GM18867 (cell line): ENCODE measurements around the gene COL5A1.

ENCODE experiments used
- ATAC-seq: cut with Tn5 transposase; IDR thresholded peaks from one replicate; pipeline ENCODE4 v1.9.1; 2021; ENCODE audit warnings: mild to moderate bottlenecking, moderate library complexity; ENCODE audit not compliant: unreplicated experiment

The COL5A1 gene

DNA sequence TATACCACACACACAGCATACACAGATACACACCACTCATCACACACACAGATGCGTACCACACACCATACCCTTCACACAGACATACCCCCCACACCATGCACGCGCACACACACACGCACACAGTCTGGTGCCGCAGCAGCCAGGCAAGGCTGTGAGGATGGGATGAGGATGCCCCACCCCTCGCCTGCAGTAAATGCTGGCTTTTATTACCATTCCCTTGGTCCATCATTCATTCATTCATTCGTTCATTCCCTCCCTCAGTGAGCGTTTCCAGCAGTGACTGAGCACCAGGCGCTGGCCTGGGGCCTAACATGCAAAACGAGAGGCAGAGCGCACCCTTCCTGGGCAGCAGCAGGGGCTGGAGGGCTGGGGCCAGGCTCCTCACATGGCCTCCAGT is 187.3 kb downstream of the COL5A1 start:
- no peak for ATAC-seq

GRCh38 chr9:134829356-134829937 is 187.8 kb downstream of the COL5A1 start:
- ATAC-seq: no peak

- ATAC-seq: no peak
Measured at GRCh38 chr9:134830126-134830525, 188.5 kb downstream of the COL5A1 start.

- ATAC-seq: no peak
Measured at GRCh38 chr9:134830926-134831720, 189.5 kb downstream of the COL5A1 start.

DNA sequence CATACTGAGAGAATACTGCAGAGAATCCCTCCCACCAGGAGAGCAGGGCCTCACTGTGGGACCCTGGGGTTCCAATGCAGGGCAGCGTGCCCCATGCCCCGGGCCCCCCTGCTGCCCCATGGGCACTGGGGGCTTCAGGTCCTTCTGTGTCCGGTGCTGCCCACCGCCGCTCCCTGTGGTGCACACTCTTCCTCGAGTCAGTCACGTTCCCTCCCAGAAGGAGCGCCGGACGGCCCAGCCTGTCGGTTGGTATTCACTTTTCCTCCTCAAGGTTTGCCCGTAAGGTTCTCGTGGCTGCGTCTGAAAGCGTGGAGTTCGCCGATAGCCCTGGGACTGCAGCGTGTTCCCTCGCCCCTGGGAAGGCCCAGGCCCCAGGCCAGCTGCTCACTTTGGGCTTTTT is 190.9 kb downstream of the COL5A1 start:
- ATAC-seq: no peak

DNA sequence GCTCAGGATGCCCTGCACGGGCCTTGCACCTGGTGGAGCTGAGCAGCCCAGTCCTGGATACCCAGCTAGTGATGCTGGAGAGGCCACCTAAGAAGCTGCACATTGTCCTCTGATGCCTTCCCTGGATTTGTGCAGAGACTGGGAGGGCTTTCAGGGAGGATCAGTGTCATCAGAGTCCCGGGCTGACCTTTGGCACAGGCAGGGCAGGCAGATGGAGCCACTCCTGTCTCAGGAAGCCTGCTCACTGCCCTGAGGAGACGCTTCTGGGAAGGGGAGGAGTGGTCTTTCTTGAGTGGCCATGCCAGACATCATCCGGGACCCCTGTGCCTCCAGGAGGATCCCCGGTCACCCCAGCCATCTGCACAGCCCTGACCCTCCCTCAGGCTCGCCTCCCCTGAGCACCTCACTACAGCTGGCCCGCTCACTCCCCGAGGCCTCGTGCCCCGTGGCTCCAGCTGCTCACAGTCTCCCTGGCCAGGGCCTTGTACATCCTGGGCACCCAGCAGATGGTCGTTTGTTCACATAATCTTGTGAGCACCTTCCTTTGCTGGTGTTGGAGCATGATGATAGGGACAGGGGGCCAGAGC is 191.8 kb downstream of the COL5A1 start:
- ATAC-seq: no peak

DNA sequence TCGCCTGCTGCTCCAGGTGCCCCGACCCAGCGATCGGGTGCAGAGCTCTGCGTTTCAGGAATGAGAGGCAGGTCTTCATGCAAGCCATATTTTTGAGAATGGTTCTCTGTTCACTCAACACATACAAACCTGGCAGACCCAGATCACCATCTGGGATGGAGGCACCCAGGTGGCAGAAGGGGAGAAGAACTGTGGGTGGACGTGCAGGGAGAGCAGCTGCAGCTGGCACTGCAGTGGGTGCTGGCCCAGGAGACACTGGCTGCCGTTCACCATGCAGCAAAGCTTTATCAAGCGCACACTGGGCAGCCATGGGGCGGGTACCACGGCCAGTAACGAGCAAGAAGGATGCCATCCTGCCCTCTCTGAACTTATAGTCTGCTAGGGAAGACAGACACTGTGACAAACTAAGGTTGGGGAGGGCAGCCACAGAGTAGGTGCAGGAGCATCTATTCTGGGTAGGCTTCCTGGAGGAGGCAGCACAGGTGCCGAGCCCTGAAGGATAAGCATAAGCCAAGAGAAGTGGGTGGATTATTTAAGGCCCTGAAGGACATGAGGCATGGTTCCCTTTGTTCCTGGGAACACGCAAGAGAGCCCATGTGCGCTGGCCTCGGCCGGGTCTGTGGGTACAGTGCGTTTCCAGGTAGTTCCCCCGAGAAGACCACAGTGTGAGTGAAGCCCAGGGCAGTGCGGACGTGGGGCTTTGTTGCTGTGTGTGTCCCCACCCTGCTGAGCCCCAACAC is 192.8 kb downstream of the COL5A1 start:
- ATAC-seq: no peak

DNA sequence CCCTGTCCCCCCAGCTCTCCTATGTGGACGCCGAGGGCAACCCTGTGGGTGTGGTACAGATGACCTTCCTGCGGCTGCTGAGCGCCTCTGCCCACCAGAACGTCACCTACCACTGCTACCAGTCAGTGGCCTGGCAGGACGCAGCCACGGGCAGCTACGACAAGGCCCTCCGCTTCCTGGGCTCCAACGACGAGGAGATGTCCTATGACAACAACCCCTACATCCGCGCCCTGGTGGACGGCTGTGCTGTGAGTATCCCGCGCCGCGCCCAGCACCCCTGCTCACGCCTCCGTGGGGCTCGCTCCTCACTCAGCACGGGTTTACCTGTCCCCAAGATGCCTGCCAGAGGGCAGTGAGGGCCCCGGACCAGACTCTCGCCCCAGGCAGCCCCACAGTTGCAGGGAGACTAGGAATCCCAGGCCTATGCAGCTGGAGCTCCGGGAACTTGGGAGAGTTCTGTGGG is 193.4 kb downstream of the COL5A1 start:
- ATAC-seq: no peak

DNA sequence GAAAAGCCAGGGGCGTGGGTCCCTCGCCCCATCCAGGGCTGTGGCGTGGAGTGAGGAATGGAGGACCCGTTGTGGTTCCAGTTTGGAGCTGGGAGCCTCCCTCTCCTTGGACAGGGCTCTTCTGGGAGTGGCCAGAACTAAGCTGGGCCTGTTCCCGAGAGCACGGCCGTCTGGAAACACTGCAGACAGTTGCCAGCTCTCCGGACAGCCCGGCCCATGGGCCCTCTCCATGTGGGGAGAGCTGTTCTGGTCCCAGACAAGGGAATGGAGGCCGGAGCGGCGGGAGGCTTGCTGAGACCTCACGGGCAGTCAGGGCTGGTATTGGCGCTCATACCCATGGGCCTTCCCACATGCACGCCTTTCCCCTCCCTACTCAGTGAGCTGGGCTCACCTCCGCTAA is 193.8 kb downstream of the COL5A1 start:
- no peak for ATAC-seq

DNA sequence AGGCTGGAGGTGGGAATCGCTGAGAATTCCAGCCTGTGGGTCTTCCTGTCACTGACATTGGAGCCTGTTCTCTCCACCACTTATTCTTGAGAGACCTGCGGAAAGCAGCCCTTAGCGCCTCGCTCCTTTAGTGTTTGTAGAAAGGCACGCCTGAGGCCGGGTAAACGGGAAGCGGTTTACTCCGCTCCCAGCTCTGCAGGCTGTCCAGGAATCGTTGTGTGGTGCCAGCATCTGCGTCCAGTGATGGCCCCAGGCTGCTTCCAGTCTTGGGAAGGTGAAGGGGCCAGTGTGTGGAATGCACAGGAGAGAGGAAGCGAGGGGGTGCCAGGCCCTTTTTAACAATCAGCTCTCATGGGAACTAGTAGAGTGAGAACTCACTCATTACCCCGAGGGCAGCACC is 194.4 kb downstream of the COL5A1 start:
- ATAC-seq: no peak

DNA sequence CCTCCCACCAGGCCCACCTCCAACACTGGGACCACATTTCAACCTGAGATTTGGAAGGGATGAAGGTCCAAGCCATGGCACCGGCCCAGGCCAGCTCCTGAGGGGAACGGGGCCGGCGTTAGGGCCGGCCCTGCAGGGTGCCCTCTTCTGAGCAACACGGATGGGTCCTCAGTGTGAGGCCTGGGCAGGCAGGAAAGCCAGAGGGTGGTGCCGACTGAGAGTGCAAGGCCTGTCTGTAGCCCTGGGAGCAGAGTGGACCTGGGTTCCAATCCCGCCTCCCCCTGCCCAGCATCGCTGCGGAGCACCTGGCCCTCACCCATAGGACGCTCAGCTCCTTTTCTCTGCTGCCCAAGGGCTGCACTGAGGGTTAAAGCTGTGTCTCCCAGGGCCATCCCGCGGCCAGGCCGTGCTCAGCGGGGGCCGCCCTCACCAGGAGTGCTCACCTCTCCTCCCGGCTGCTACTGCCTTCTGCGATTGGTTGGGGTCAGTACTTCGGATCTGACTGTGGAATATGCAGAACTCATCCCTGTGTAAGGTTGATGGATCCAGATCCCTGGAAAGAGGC is 194.9 kb downstream of the COL5A1 start:
- ATAC-seq: no peak

- no peak for ATAC-seq
Measured at GRCh38 chr9:134837529-134837928, 195.9 kb downstream of the COL5A1 start.

DNA sequence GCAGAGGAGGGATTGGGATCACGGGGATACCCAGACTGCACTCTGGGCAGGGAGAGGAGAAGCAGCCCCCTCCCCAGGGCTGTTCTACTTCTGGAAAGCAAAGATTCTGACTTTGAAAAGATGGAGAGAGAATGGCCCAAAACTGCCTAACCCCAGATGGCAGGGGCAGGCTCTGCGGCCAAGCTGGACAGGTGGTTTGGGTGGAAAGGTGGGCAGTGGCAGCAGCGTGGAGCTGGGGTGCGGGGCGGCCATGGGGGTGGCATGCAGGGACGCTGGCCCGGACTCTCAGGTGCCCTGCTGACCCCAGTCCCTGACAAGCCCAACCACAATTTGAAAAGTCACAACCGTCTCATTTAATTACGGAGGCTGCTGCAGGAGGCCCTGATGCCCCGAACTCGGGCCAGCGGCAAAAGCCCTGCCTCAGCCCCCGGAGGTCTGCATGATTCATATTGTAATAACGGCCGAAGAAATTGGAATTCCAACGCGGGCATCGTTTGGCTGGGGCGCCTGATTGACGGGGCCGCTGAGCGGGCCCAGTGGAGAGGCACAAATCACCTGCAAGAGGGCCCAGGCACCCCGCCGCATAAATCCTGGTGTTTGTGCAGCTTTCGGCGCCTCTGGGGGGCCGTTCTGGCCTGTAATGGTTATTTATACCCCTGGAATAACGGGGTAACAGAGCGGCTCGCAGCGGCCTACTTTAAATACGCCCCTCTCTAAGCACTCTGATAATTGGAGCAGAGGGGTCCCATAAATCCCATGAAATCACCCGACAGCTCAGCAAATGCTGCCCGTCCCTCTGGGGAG is 197.2 kb downstream of the COL5A1 start:
- ATAC-seq: no peak

- no peak for ATAC-seq
Measured at GRCh38 chr9:134839455-134840125, 198.0 kb downstream of the COL5A1 start.

GRCh38 chr9:134840511-134840910 is 198.9 kb downstream of the COL5A1 start:
- no peak for ATAC-seq

GRCh38 chr9:134841180-134841904 is 199.7 kb downstream of the COL5A1 start:
- ATAC-seq: no peak

DNA sequence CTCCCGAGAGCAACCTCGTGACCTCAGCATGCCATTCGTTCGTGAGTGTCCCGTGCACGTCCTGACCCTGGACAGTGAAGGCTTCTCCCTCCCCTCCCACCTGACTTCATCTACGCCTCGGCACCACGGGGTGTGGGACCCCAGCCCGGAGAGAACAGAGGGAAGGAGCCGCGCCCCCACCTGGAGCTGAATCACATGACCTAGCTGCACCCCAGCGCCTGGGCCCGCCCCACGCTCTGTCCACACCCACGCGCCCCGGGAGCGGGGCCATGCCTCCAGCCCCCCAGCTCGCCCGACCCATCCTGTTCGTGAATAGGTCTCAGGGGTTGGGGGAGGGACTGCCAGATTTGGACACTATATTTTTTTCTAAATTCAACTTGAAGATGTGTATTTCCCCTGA is 200.7 kb downstream of the COL5A1 start:
- ATAC-seq: no peak

- no peak for ATAC-seq
Measured at GRCh38 chr9:134843740-134844139, 202.1 kb downstream of the COL5A1 start.

DNA sequence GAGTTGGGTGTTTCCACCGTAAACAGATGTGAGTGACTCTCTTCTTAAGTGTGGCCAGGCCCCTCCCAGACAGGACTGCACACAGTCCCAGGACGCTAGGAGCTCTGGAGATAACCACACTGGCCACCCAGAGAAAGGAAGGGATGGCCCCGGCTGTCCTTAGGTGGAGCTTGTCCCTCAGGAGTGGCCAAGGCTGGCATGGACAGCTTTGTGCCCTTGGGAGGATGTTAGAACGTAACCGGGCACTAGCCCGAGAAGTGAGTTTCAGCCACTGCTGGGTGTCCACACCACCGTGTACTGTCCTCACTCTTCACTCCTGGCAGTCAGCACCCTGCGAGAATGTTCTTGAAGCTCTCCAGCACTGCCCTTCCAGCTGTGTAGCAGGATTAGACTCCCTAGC is 203.2 kb downstream of the COL5A1 start:
- no peak for ATAC-seq
